Astrocyte of the cerebellum (primary cell): Measurements from ENCODE around the gene PPM1L.

Source experiments
- DNase-seq: peaks from one replicate; pipeline ENCODE4 v3.0.0-alpha.2; 2011; ENCODE audit warnings: low read depth
- H3K4me3 ChIP-seq: 2 replicates; pipeline ENCODE4 v1.5.1; 2011; ENCODE audit warnings: mild to moderate bottlenecking, low read depth, low read length, moderate library complexity
- CTCF ChIP-seq: IDR thresholded peaks from 2 replicates; pipeline ENCODE4 v1.5.1; 2012; ENCODE audit warnings: low read length, low read depth, moderate library complexity, mild to moderate bottlenecking; ENCODE audit errors: missing control alignments
- in situ Hi-C: cut with HindIII; loops from 2 replicates; pipeline ENCODE4 v1.10.0; 2017; ENCODE audit warnings: low sequenced_read_pairs

PPM1L gene

GRCh38 chr3:160842021-160843005 is 86.3 kb downstream of the PPM1L start:
- no peak for DNase-seq
- no peak overlapping the region for H3K4me3 ChIP-seq
- no peak for TF ChIP-seq CTCF
- in situ Hi-C loops, result no loop called here

GRCh38 chr3:160851629-160852210 is 95.7 kb downstream of the PPM1L start:
- TF ChIP-seq CTCF, result no peak
- no peak for DNase-seq
- H3K4me3 ChIP-seq, result no peak overlapping the region
- in situ Hi-C loops, result no loop called here

DNA sequence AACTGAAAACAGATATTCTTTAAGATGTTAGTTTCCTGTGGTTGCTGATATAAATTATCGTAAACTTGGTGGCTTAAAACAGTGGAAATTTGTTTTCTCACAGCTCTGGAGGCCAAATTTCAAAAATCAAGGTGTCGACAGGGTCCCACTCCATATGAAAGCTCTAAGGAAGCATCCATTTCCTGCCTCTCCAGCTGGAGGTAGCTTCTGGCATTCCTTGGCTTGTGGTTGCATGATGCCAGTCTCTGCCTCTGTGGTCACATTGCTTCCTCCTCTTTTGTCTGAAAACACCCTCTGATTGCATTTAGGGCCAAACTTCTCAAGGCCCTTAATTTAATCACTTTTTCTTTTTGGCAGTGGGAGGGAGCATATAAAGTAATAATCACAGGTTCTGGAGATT is 96.8 kb downstream of the PPM1L start:
- DNase-seq, result no peak
- in situ Hi-C loops, result no loop called here
- TF ChIP-seq CTCF, result no peak
- no peak overlapping the region for H3K4me3 ChIP-seq

- H3K4me3 ChIP-seq, result no peak overlapping the region
- no peak for TF ChIP-seq CTCF
- DNase-seq, result no peak
- in situ Hi-C loops, result no loop called here
Observed at GRCh38 chr3:160856450-160856849, 100.4 kb downstream of the PPM1L start.

DNA sequence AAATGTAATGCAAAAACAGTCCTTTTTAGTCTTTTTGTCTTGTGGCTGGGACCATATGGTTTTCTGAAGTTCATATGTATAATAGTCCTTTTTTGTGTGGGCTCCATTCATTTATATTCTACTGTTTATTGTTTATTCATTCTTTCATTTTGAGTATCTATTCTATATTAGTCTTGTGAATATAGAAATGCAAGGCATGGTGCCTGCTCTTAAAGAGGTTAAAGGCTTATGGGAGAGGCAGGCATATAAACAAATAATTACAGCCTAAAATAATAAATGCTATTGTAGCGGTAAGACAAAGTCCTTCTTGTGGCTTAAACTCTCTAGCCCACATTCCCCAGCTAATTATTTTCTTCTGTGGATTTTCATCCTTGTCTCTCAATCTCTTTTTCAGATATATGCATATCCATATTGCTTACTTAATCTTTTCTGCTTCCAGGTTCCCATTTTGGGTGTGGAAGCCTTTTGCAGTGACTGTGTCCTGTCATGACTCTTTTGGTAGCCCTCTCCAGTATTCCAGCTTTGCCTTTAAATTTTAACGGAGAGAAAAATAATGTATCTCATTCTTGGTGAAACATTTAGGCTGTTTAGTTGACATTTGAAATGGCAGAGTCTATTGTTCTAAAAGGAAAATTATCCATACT is 101.6 kb downstream of the PPM1L start:
- TF ChIP-seq CTCF, result no peak
- no peak for DNase-seq

DNA sequence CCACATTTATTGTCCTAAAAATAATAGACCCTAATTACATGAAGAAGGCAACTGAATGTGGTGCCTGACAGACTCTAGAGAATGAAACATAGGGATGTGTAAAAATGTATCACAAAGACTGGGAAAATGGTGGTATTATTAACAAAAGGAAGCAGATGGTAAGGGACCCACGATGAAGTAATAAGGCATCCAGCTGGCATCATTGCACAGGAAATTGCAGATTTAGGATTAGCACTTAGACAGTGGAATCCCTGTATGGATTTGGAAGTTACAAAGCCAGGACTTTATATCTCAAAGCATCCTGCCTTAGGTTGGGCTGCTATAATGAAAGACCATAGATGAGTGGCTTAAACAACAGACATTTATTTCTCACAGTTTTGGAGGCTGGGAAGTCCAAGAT is 104.3 kb downstream of the PPM1L start:
- no peak for DNase-seq
- no peak for TF ChIP-seq CTCF
- in situ Hi-C loops, result no loop called here
- H3K4me3 ChIP-seq, result no peak overlapping the region

More for the DNA sequence above, 101.6 kb downstream of the PPM1L start:
- H3K4me3 ChIP-seq, result no peak overlapping the region
- in situ Hi-C loops, result no loop called here
